Calu3 (cell line): ENCODE results near the gene KIRREL1. TPM values are rescaled to one million over a fixed set of nuclear protein-coding genes. Genes with fewer than 3 reads are reported as not detected.

Source experiments
- BruUV-seq: library from RNA; stranded (reverse); fragments of 400-500 nt; replicated peaks from 2 replicates; lab custom pipeline; 2021; lab: Mats Ljungman, UMichigan
- CTCF ChIA-PET: fragments of 300-600 bp; sonication (Branson Sonifier 250); formaldehyde crosslinking; loops from one replicate; lab custom pipeline; 2022; ENCODE audit warnings: antibody characterized with exemption; lab: Charles Lee
- DNase-seq: peaks from one replicate; pipeline ENCODE4 v3.0.0; 2022
- H3K27ac Mint-ChIP-seq: one replicate; pipeline ENCODE4 v1.8.0; 2022; ENCODE audit warnings: mixed read lengths; ENCODE audit not compliant: unreplicated experiment
- H3K27me3 Mint-ChIP-seq: one replicate; pipeline ENCODE4 v1.8.0; 2022; ENCODE audit warnings: mixed read lengths; ENCODE audit not compliant: unreplicated experiment
- H3K36me3 Mint-ChIP-seq: one replicate; pipeline ENCODE4 v1.8.0; 2022; ENCODE audit warnings: mild to moderate bottlenecking, moderate library complexity, mixed read lengths; ENCODE audit not compliant: insufficient read depth, unreplicated experiment
- H3K4me1 Mint-ChIP-seq: one replicate; pipeline ENCODE4 v1.8.0; 2022; ENCODE audit warnings: mild to moderate bottlenecking, low read depth, mixed read lengths; ENCODE audit not compliant: unreplicated experiment
- H3K4me3 Mint-ChIP-seq: one replicate; pipeline ENCODE4 v1.8.0; 2022; ENCODE audit warnings: mild to moderate bottlenecking, low read depth, moderate library complexity, mixed read lengths; ENCODE audit not compliant: unreplicated experiment
- H3K9me3 Mint-ChIP-seq: one replicate; pipeline ENCODE4 v1.8.0; 2022; ENCODE audit warnings: low read depth, mixed read lengths; ENCODE audit not compliant: unreplicated experiment
- intact Hi-C: fragments of 100-400 bp; cut with micrococcal nuclease; formaldehyde crosslinking; loops from one replicate; pipeline ENCODE4 v1.10.0; 2022; ENCODE audit not compliant: unreplicated experiment
- total RNA-seq: library from RNA; stranded (reverse); gene quantifications from 2 replicates; pipeline ENCODE4 v1.2.3, GENCODE V29; 2022
- TF ChIP-seq, protein P1 (sequence below): fragments of 200-600 bp; IDR thresholded peaks from one replicate; pipeline ENCODE4 v1.8.0; 2022; ENCODE audit warnings: antibody characterized with exemption; ENCODE audit not compliant: unreplicated experiment

The KIRREL1 gene
- total RNA-seq, 1 experiment from 2014 or later: 31.4 TPM

DNA sequence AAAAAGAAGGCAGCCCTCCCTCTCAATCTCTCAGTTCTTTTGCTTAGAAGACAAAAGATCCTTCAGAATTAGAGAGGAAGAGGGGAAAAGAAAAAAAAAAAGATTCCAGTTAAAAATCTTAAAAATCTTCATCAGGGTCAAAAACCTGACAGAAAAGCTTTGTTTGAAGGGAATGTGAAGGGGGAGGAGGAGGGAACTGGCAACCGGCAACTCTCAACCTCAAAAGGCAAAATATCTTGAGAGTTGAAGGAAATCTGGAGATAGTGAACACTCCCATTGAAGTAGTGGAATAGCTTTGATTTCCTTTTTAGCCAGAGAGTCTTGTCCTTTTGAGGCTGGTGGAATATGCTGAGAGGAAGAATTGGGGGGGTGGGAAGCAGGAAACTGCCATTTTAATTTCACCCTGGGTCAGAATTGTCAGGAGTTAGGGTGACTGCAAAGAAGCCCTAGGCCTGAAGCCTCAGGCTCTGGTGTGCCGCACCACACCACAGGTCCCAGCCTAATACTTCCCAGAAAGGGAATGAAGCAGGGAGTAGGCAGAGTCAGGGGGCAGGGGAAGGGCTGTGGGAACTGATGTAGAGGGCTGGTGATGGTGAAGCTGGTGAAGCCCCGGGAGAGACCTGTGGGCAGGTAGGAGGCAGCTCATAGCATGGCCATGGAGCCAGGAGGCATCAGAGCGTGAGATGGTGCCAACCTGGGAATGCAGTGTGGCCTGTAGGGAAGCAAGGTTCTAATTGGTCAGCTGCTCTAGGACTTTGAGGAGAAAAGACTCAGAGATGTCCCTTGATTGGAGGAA is 24.6 kb downstream of the KIRREL1 start:
- Mint-ChIP-seq H3K4me3 (no peak overlapping the region), H3K27ac (peak overlapping the region; percentile 55), H3K9me3 (no peaks in the 10 kb centered on the region), H3K27me3 (no peaks in the 10 kb centered on the region), H3K4me1 (peaks cover 67% of the 10 kb centered on the region), H3K36me3 (peaks cover 4% of the 10 kb centered on the region)
- DNase-seq: no peak
- CTCF ChIA-PET: interaction anchor here (1.2 kb wide), 1 partner anchor 107 kb away, joined by 3 read pairs; no protein-coding TSS in a partner anchor
- intact Hi-C loops: no loop called here
- TF ChIP-seq, protein P1, sequence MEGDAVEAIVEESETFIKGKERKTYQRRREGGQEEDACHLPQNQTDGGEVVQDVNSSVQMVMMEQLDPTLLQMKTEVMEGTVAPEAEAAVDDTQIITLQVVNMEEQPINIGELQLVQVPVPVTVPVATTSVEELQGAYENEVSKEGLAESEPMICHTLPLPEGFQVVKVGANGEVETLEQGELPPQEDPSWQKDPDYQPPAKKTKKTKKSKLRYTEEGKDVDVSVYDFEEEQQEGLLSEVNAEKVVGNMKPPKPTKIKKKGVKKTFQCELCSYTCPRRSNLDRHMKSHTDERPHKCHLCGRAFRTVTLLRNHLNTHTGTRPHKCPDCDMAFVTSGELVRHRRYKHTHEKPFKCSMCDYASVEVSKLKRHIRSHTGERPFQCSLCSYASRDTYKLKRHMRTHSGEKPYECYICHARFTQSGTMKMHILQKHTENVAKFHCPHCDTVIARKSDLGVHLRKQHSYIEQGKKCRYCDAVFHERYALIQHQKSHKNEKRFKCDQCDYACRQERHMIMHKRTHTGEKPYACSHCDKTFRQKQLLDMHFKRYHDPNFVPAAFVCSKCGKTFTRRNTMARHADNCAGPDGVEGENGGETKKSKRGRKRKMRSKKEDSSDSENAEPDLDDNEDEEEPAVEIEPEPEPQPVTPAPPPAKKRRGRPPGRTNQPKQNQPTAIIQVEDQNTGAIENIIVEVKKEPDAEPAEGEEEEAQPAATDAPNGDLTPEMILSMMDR: no peak
- BruUV-seq: no TSS peak

DNA sequence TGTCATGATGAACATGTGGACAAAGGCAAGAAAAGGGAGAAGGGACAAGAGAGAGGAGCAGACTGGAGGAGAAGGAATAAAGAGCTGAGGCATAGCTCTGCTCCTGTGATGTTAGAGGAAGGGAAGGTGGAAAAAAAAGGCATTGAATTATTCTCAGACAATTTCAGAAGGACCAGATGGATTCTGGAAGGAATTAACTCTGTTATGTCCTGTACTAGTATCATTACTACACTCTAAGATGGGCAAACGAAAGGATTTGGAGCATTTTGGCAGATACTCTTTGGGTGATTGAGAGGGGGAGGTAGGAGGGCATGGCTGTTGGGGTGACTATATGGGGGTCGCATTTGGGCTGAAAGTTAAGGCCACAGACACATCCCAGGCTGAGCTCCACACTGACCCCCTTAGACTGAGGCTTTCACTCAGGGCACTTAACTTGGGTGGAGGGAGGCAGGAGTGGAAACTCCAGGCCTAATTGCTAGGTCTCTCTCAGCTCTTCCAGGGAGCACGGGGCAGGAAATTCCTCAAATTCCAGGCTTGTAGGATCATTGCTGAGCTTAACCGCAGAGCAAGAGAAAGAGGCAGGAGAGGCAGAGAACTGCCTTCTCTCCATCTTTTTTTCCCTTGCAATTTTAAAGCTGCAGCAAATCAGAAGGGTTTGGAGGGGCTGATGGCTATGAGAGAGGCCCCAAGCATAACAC is 25.9 kb downstream of the KIRREL1 start:
- TF ChIP-seq, protein P1: no peak
- H3K36me3 Mint-ChIP-seq: peaks cover 4% of the 10 kb centered on the region
- intact Hi-C loops: no loop called here
- no TSS peak for BruUV-seq
- H3K4me3 Mint-ChIP-seq: peak overlapping the region; percentile 3
- no peaks in the 10 kb centered on the region for H3K27me3 Mint-ChIP-seq
- no peaks in the 10 kb centered on the region for H3K9me3 Mint-ChIP-seq
- CTCF ChIA-PET: interaction anchor here (0.5 to 1.9 kb wide), 11 partner anchors 9 to 864 kb away, joined by 3 to 12 read pairs (median 4); no protein-coding TSS in a partner anchor
- H3K27ac Mint-ChIP-seq: peak overlapping the region; percentile 55
- H3K4me1 Mint-ChIP-seq: peaks cover 68% of the 10 kb centered on the region
- peak; percentile 74 for DNase-seq

DNA sequence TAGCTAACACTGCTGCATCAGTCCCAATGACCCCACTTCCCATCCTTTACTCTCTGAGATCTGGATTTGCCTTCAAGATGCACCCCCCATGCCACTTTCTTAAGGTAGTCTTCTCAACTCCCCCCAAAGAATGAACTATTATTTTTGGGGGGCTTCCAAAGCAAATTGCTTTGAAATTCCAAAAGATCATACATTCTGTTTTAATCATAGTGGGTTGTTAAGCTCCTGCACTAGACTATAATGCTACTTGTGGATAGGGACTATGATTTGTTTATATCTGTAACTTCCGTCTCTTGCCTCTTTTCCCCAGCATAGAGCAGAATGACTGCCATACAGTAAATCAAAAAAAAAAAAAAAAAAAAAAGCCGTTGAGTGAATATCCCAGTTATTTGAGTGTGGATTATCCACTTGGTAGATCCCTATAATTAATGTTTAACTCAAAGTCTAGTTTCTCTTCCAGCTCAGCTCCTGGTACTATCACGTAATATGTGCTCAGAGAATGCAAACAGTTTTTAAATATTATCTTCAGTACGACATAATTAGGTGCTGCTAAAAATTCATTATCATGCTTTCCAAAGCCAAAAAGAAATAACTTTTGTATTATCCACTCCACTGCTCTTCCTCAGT is 26.9 kb downstream of the KIRREL1 start:
- H3K36me3 Mint-ChIP-seq: peaks cover 4% of the 10 kb centered on the region
- TF ChIP-seq, protein P1: no peak
- no peaks in the 10 kb centered on the region for H3K27me3 Mint-ChIP-seq
- H3K4me1 Mint-ChIP-seq: peaks cover 72% of the 10 kb centered on the region
- H3K4me3 Mint-ChIP-seq: peak overlapping the region; percentile 3
- BruUV-seq: no TSS peak
- intact Hi-C loops: no loop called here
- peak overlapping the region; percentile 55 for H3K27ac Mint-ChIP-seq
- H3K9me3 Mint-ChIP-seq: no peaks in the 10 kb centered on the region
- no peak for DNase-seq
- CTCF ChIA-PET: interaction anchor here (0.6 to 1.9 kb wide), 9 partner anchors 9 to 1807 kb away, joined by 3 to 12 read pairs (median 5); no protein-coding TSS in a partner anchor

DNA sequence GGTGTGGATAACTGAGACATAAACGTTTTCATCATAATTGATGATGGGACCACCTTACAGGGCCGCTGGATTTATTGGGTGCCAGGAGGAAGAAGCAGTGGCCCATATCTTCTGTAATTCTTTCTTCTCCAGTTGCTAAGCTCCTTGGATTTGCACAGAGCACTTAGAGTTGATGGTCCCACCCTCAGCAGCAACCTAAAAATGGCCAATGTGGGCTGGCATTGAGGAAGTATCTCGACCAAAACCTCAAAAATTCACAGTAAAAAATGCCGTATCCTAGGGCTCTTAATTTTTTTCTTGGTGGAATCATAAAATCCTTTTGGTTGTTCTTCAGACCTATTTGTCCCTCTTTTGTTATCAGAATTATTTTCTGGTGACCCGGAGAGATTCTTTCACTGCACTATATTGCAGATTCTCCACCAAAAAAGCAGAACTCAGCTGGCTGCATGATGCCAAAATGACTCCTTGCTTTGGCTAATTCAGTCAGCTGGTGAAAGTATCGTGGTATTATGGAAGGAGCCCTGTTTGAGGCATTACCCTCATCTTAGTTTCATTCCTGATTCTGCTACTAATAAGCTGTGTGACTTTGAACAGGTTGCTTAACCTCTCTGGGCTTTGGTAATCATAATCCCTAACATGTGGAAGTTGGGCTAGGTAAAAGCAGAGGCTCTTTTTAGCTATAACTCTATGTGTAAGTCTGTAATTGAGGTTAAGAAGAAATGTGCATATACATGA is 27.6 kb downstream of the KIRREL1 start:
- no peak overlapping the region for H3K4me3 Mint-ChIP-seq
- H3K4me1 Mint-ChIP-seq: peaks cover 78% of the 10 kb centered on the region
- intact Hi-C loops: no loop called here
- CTCF ChIA-PET: interaction anchor here (0.6 to 1.5 kb wide), 3 partner anchors 12 to 1807 kb away, joined by 3 to 4 read pairs (median 3); no protein-coding TSS in a partner anchor
- TF ChIP-seq, protein P1: no peak
- peak overlapping the region; percentile 43 for H3K27ac Mint-ChIP-seq
- no TSS peak for BruUV-seq
- no peaks in the 10 kb centered on the region for H3K9me3 Mint-ChIP-seq
- no peak for DNase-seq
- peaks cover 4% of the 10 kb centered on the region for H3K36me3 Mint-ChIP-seq
- H3K27me3 Mint-ChIP-seq: no peaks in the 10 kb centered on the region
